ENCODE results near the gene CD7.

The CD7 gene

DNA sequence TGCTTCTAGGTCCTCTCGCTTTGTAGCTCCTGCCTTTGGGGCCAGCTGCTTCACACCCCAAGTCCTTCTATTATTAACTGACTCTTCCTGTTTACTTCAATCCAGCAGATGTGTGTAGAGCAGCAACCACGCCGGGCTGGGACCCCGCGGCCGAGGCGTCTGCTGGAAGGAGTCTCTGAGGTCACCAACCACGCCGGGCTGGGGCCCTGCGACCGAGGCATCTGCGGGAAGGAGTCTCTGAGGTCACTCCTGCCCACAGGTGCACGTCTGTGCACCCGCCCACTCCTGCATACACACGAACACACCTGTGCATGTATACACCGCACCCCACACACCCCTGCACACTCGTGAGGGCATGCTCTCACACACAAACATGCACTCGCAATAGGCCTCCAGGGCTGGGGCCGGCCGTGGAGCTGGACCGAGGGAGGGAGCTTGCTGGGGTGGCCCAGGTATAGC, 33.9 kb upstream of the CD7 start:
- Histone ChIP-seq H2AFZ (ENCODE audit: low read depth, low read length, severe bottlenecking) (no peak overlapping the region), H3K4me3 (ENCODE audit: insufficient read depth, low read length, poor library complexity, severe bottlenecking) (no peak overlapping the region), H3K4me2 (ENCODE audit: low read depth, low read length, poor library complexity, severe bottlenecking) (no peak overlapping the region), H3K9me2 (replicated peaks; ENCODE audit: insufficient read depth, low read length) (no peaks in the 10 kb centered on the region), H4K20me1 (ENCODE audit: low read depth, low read length) (no peaks in the 10 kb centered on the region), H3K27me3 (ENCODE audit: low read length) (no peaks in the 10 kb centered on the region), H3K9ac (ENCODE audit: low read length) (no peak overlapping the region), H3K27ac (ENCODE audit: low read depth, low read length) (peak overlapping the region; percentile 69), H3K36me3 (ENCODE audit: low read length) (no peaks in the 10 kb centered on the region), H3K9me3 (ENCODE audit: insufficient read depth, low read length) (no peaks in the 10 kb centered on the region), H3F3A (ENCODE audit: insufficient read depth) (peaks cover 8% of the 10 kb centered on the region), H3K79me2 (ENCODE audit: insufficient read depth, low read length) (no peaks in the 10 kb centered on the region)
- TF ChIP-seq, protein P1, sequence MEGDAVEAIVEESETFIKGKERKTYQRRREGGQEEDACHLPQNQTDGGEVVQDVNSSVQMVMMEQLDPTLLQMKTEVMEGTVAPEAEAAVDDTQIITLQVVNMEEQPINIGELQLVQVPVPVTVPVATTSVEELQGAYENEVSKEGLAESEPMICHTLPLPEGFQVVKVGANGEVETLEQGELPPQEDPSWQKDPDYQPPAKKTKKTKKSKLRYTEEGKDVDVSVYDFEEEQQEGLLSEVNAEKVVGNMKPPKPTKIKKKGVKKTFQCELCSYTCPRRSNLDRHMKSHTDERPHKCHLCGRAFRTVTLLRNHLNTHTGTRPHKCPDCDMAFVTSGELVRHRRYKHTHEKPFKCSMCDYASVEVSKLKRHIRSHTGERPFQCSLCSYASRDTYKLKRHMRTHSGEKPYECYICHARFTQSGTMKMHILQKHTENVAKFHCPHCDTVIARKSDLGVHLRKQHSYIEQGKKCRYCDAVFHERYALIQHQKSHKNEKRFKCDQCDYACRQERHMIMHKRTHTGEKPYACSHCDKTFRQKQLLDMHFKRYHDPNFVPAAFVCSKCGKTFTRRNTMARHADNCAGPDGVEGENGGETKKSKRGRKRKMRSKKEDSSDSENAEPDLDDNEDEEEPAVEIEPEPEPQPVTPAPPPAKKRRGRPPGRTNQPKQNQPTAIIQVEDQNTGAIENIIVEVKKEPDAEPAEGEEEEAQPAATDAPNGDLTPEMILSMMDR (IDR thresholded peaks at IDR 0.05; ENCODE audit: insufficient read depth, low read length, poor library complexity, severe bottlenecking): no peak
- no peak for TF ChIP-seq EZH2phosphoT487 (conservative IDR thresholded peaks at IDR 0.05; ENCODE audit: low read length)

DNA sequence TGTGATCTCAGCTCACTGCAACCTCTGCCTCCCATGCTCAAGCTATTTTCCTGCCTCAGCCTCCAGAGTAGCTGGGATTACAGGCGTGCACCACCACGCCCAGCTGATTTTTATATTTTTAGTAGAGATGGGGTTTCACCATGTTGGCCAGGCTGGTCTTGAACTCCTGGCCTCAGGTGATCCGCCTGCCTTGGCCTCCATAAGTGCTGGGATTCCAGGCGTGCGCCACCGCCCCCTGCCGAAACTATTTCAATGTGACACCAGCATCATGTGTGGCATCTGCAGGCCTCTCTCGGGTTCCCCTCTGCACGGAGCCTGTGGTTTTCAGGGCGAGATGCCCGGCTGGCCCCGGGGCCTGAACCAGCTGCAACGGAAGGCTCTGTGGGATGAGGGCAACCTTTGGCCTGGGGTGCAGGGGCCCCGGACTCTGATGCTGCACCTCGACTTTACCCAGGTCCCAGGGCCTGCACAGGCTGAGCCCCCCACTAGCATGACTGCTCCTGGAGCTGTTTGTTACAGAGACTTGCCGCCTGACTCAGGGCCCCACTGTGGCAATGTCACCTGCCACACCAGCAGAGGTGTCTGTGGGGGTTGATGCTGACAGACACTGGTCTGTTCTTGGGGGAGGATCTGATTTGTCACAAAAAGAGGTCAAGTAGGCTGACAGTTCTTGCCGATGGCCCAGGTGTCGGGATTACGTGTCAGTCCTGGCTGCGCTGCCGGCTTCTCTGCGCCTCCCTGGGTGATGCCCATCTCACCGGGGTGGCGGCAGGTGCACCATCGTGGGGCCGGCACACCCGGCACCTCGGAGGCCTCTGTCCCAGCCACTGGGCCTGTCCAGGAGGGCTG, 33.0 kb upstream of the CD7 start:
- Histone ChIP-seq H3K4me2 (ENCODE audit: low read depth, low read length, poor library complexity, severe bottlenecking) (no peak overlapping the region), H3K27me3 (ENCODE audit: low read length) (no peaks in the 10 kb centered on the region), H3K9me3 (ENCODE audit: insufficient read depth, low read length) (no peaks in the 10 kb centered on the region), H3K9me2 (replicated peaks; ENCODE audit: insufficient read depth, low read length) (no peaks in the 10 kb centered on the region), H3K9ac (ENCODE audit: low read length) (no peak overlapping the region), H2AFZ (ENCODE audit: low read depth, low read length, severe bottlenecking) (no peak overlapping the region), H3K79me2 (ENCODE audit: insufficient read depth, low read length) (no peaks in the 10 kb centered on the region), H3K36me3 (ENCODE audit: low read length) (no peaks in the 10 kb centered on the region), H3F3A (ENCODE audit: insufficient read depth) (peaks cover 8% of the 10 kb centered on the region), H3K27ac (ENCODE audit: low read depth, low read length) (peak overlapping the region; percentile 69), H4K20me1 (ENCODE audit: low read depth, low read length) (no peaks in the 10 kb centered on the region), H3K4me3 (ENCODE audit: insufficient read depth, low read length, poor library complexity, severe bottlenecking) (no peak overlapping the region)
- TF ChIP-seq, protein P1 (IDR thresholded peaks at IDR 0.05; ENCODE audit: insufficient read depth, low read length, poor library complexity, severe bottlenecking): no peak
- TF ChIP-seq EZH2phosphoT487 (conservative IDR thresholded peaks at IDR 0.05; ENCODE audit: low read length): no peak

DNA sequence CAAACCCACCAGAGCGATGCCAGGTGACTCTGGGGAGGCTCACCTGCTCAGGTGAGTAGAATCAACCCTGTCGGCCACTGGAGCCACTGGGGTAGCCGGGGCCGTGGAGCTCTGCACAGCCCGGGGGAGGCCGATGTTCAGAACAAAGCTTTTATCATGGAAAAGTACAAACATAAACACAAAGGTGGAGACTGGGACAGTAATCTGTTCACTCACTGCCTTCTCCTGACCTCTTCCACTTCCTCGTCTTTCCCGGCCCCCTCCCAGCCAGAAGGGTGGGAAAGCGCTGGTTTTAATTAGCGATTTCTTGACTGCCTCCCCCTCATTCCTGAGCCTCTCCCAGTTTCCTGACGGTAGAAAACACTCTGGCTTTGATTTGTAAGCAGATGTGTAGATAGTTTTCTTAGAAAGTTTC, 31.9 kb upstream of the CD7 start:
- Histone ChIP-seq H4K20me1 (ENCODE audit: low read depth, low read length) (no peaks in the 10 kb centered on the region), H3K79me2 (ENCODE audit: insufficient read depth, low read length) (no peaks in the 10 kb centered on the region), H2AFZ (ENCODE audit: low read depth, low read length, severe bottlenecking) (no peak overlapping the region), H3K9ac (ENCODE audit: low read length) (no peak overlapping the region), H3K4me3 (ENCODE audit: insufficient read depth, low read length, poor library complexity, severe bottlenecking) (no peak overlapping the region), H3K9me2 (replicated peaks; ENCODE audit: insufficient read depth, low read length) (no peaks in the 10 kb centered on the region), H3K4me2 (ENCODE audit: low read depth, low read length, poor library complexity, severe bottlenecking) (no peak overlapping the region), H3K9me3 (ENCODE audit: insufficient read depth, low read length) (no peaks in the 10 kb centered on the region), H3K27me3 (ENCODE audit: low read length) (no peaks in the 10 kb centered on the region), H3K27ac (ENCODE audit: low read depth, low read length) (no peak overlapping the region), H3F3A (ENCODE audit: insufficient read depth) (peaks cover 8% of the 10 kb centered on the region), H3K36me3 (ENCODE audit: low read length) (no peaks in the 10 kb centered on the region)
- TF ChIP-seq EZH2phosphoT487 (conservative IDR thresholded peaks at IDR 0.05; ENCODE audit: low read length): no peak
- TF ChIP-seq, protein P1 (IDR thresholded peaks at IDR 0.05; ENCODE audit: insufficient read depth, low read length, poor library complexity, severe bottlenecking): no peak

All from SU-DHL-6 (cell line).